CD4-positive, CD25-positive, alpha-beta regulatory T cell (primary cell): ENCODE measurements around the gene SPRR2B. TPM values are rescaled to one million over a fixed set of nuclear protein-coding genes. Genes with fewer than 3 reads are reported as not detected.
A peak's percentile ranks its signal among the peaks of the same experiment; 100 is the strongest.
"Not testable (repeated sequence)": the region's sequence is repeated elsewhere in the genome, so short reads cannot be mapped to it uniquely, and the experiment has no call there.

Experiments
- ATAC-seq, 2 donors: fragments of 150-1000 bp; cut with Tn5 transposase; one replicate each; pipeline ENCODE4 v1.10.0; 2021; ENCODE audit warnings: low read depth in 2 of 2, moderate number of reproducible peaks in 2 of 2, moderate library complexity in 1 of 2
- DNase-seq, 3 donors: peaks; one replicate each; pipeline versions ENCODE4 v3.0.0 to v3.0.0-alpha.2; 2012 to 2022; ENCODE audit warnings: mixed read lengths in 1 of 3
- H3K27ac ChIP-seq: one replicate; pipeline ENCODE4 v1.7.0; 2013; ENCODE audit warnings: mild to moderate bottlenecking, low read length; ENCODE audit not compliant: insufficient read depth, poor library complexity, severe bottlenecking
- H3K27me3 ChIP-seq: one replicate; pipeline ENCODE4 v1.7.0; 2013; ENCODE audit warnings: low read length; ENCODE audit not compliant: control insufficient read depth, insufficient read depth
- H3K36me3 ChIP-seq: one replicate; pipeline ENCODE4 v1.7.0; 2013; ENCODE audit warnings: mild to moderate bottlenecking, low read length, moderate library complexity; ENCODE audit not compliant: control insufficient read depth, insufficient read depth
- H3K4me1 ChIP-seq: 2 replicates; pipeline ENCODE4 v1.7.0; 2013; ENCODE audit warnings: mild to moderate bottlenecking, low read length; ENCODE audit not compliant: insufficient read depth, control insufficient read depth, poor library complexity, severe bottlenecking
- H3K4me3 ChIP-seq: one replicate; pipeline ENCODE4 v1.7.0; 2013; ENCODE audit warnings: low read depth, mild to moderate bottlenecking, low read length, moderate library complexity
- H3K9me3 ChIP-seq, 2 experiments: 1 replicate in 1 of 2; 2 replicates in 1 of 2; pipeline ENCODE4 v1.7.0; 2013; ENCODE audit warnings: low read length in 2 of 2, mild to moderate bottlenecking in 1 of 2, moderate library complexity in 1 of 2; ENCODE audit not compliant: control insufficient read depth in 2 of 2
- H3K27ac Mint-ChIP-seq, 3 donors: one replicate each; pipeline ENCODE4 v1.8.0; 2020 to 2022; ENCODE audit warnings: mild to moderate bottlenecking in 3 of 3, mixed read lengths in 3 of 3, moderate library complexity in 2 of 3
- H3K27me3 Mint-ChIP-seq: one replicate; pipeline ENCODE4 v1.8.0; 2022; ENCODE audit warnings: mild to moderate bottlenecking, mixed read lengths
- H3K36me3 Mint-ChIP-seq: one replicate; pipeline ENCODE4 v1.8.0; 2020; ENCODE audit warnings: mixed read lengths
- H3K4me1 Mint-ChIP-seq, 4 donors: one replicate each; pipeline ENCODE4 v1.8.0; 2020 to 2022; ENCODE audit warnings: mixed read lengths in 4 of 4, mild to moderate bottlenecking in 1 of 4
- H3K4me3 Mint-ChIP-seq, 4 donors: one replicate each; pipeline ENCODE4 v1.8.0; 2020 to 2022; ENCODE audit warnings: mild to moderate bottlenecking in 4 of 4, mixed read lengths in 4 of 4, moderate library complexity in 3 of 4
- H3K9me3 Mint-ChIP-seq, 7 donors: one replicate each; pipeline ENCODE4 v1.8.0; 2020 to 2022; ENCODE audit warnings: mixed read lengths in 7 of 7, mild to moderate bottlenecking in 3 of 7, moderate library complexity in 2 of 7
- polyA plus RNA-seq, 4 donors: library from polyadenylated mRNA; unstranded; fragments of 300-500 nt; fragmentation: Illumina TruSeq; gene quantifications; one replicate each; pipeline ENCODE4 v1.2.3, GENCODE V29; 2021
- total RNA-seq: library from RNA; stranded (reverse); gene quantifications from one replicate; pipeline ENCODE4 v1.2.3, GENCODE V29; 2022

The SPRR2B gene
- total and polyA plus RNA-seq, 5 donors from 2014 or later = not detected

GRCh38 chr1:153058154-153058553 is 13.3 kb downstream of the SPRR2B start:
- Mint-ChIP-seq H3K27ac (no peak overlapping the region), H3K27me3 (peaks cover 41% of the 10 kb centered on the region), H3K9me3 (peaks cover 0 to 2% (median 0%) of the 10 kb centered on the region in 7 donors), H3K4me3 (no peak overlapping the region), H3K4me1 (no peaks in the 10 kb centered on the region), H3K36me3 (no peaks in the 10 kb centered on the region)
- Histone ChIP-seq H3K4me3 (no peak overlapping the region), H3K36me3 (no peaks in the 10 kb centered on the region), H3K27ac (no peak overlapping the region), H3K27me3 (peaks cover 4% of the 10 kb centered on the region), H3K4me1 (no peaks in the 10 kb centered on the region), H3K9me3 (no peaks in the 10 kb centered on the region)
- ATAC-seq = no peak
- DNase-seq = no peak

GRCh38 chr1:153057375-153057774 is 14.0 kb downstream of the SPRR2B start, which contains the start of gene SPRR2A:
Gene SPRR2A (minus strand): TSS chr1:153057512. CDS start chr1:153056735, 777 bp downstream.
- Mint-ChIP-seq H3K27me3 (peaks cover 42% of the 10 kb centered on the region), H3K9me3 (peaks cover 0 to 2% (median 0%) of the 10 kb centered on the region in 7 donors), H3K4me3 (no peak within 1 kb of the TSS), H3K27ac (no peak within 1 kb of the TSS), H3K36me3 (no peaks in the 10 kb centered on the region), H3K4me1 (no peaks in the 10 kb centered on the region)
- Histone ChIP-seq H3K4me3 (no peak within 1 kb of the TSS), H3K27me3 (peaks cover 4% of the 10 kb centered on the region), H3K27ac (no peak within 1 kb of the TSS), H3K9me3 (no peaks in the 10 kb centered on the region), H3K4me1 (no peaks in the 10 kb centered on the region), H3K36me3 (no peaks in the 10 kb centered on the region)
- DNase-seq = no peak
- no peak for ATAC-seq

GRCh38 chr1:153056111-153056510 is 15.3 kb downstream of the SPRR2B start:
- H3K9me3 Mint-ChIP-seq, H3K27me3 ChIP-seq, ATAC-seq, H3K36me3 ChIP-seq, DNase-seq, H3K36me3 Mint-ChIP-seq, H3K4me3 ChIP-seq, H3K27ac Mint-ChIP-seq, H3K4me3 Mint-ChIP-seq, H3K4me1 ChIP-seq, H3K4me1 Mint-ChIP-seq, H3K9me3 ChIP-seq, H3K27ac ChIP-seq: not testable (repeated sequence)
- H3K27me3 Mint-ChIP-seq = peaks cover 45% of the 10 kb centered on the region

GRCh38 chr1:153049211-153049610 is 22.2 kb downstream of the SPRR2B start:
- Mint-ChIP-seq H3K36me3 (no peaks in the 10 kb centered on the region), H3K27me3 (peaks cover 28% of the 10 kb centered on the region), H3K9me3 (peaks cover 0 to 2% (median 0%) of the 10 kb centered on the region in 7 donors), H3K4me3 (no peak overlapping the region), H3K4me1 (no peaks in the 10 kb centered on the region), H3K27ac (no peak overlapping the region)
- Histone ChIP-seq H3K4me3 (no peak overlapping the region), H3K4me1 (no peaks in the 10 kb centered on the region), H3K27ac (no peak overlapping the region), H3K27me3 (peaks cover 9% of the 10 kb centered on the region), H3K36me3 (no peaks in the 10 kb centered on the region), H3K9me3 (no peaks in the 10 kb centered on the region)
- no peak for ATAC-seq
- no peak for DNase-seq

- Histone ChIP-seq H3K27ac (no peak within 1 kb of the TSS), H3K27me3 (peaks cover 13% of the 10 kb centered on the region), H3K36me3 (no peaks in the 10 kb centered on the region), H3K9me3 (no peaks in the 10 kb centered on the region), H3K4me3 (no peak within 1 kb of the TSS), H3K4me1 (no peaks in the 10 kb centered on the region)
- peaks cover 9% of the 10 kb centered on the region for H3K27me3 Mint-ChIP-seq
- H3K9me3 Mint-ChIP-seq = peaks cover 0 to 2% (median 1%) of the 10 kb centered on the region in 7 donors
- ATAC-seq = no peak
- DNase-seq = no peak
- no peak within 1 kb of the TSS for H3K4me3 Mint-ChIP-seq
- H3K36me3 Mint-ChIP-seq = no peaks in the 10 kb centered on the region
- H3K27ac Mint-ChIP-seq = peak within 1 kb of the TSS in 1 of 3 donors; percentile 16
- H3K4me1 Mint-ChIP-seq = no peaks in the 10 kb centered on the region
Observed at GRCh38 chr1:153040950-153041631, 30.3 kb downstream of the SPRR2B start, which contains the start of gene SPRR2D. Gene SPRR2D (minus strand): TSS chr1:153041120. CDS start chr1:153040346, 774 bp downstream.

- H3K9me3 Mint-ChIP-seq = peaks cover 0 to 3% (median 1%) of the 10 kb centered on the region in 7 donors
- Histone ChIP-seq H3K27ac (no peak overlapping the region), H3K4me3 (no peak overlapping the region), H3K9me3 (no peaks in the 10 kb centered on the region), H3K27me3 (no peaks in the 10 kb centered on the region), H3K4me1 (no peaks in the 10 kb centered on the region), H3K36me3 (no peaks in the 10 kb centered on the region)
- H3K27ac Mint-ChIP-seq = no peak overlapping the region
- no peaks in the 10 kb centered on the region for H3K27me3 Mint-ChIP-seq
- no peak overlapping the region for H3K4me3 Mint-ChIP-seq
- H3K4me1 Mint-ChIP-seq = no peaks in the 10 kb centered on the region
- no peak for ATAC-seq
- H3K36me3 Mint-ChIP-seq = no peaks in the 10 kb centered on the region
- DNase-seq = no peak
Observed at GRCh38 chr1:153035211-153035610, 36.2 kb downstream of the SPRR2B start.

GRCh38 chr1:153032677-153033308 is 38.6 kb downstream of the SPRR2B start:
- no peaks in the 10 kb centered on the region for H3K4me1 Mint-ChIP-seq
- no peak overlapping the region for H3K27ac Mint-ChIP-seq
- Histone ChIP-seq H3K4me3 (no peak overlapping the region), H3K27ac (no peak overlapping the region), H3K27me3 (no peaks in the 10 kb centered on the region), H3K4me1 (no peaks in the 10 kb centered on the region), H3K9me3 (no peaks in the 10 kb centered on the region), H3K36me3 (no peaks in the 10 kb centered on the region)
- H3K27me3 Mint-ChIP-seq = peaks cover 6% of the 10 kb centered on the region
- no peaks in the 10 kb centered on the region for H3K36me3 Mint-ChIP-seq
- H3K9me3 Mint-ChIP-seq = peaks cover 0 to 5% (median 0%) of the 10 kb centered on the region in 7 donors
- ATAC-seq (no peak), DNase-seq (no peak)
- H3K4me3 Mint-ChIP-seq = no peak overlapping the region
